ENCODE measurements around the gene NAXD.

Gene NAXD

DNA sequence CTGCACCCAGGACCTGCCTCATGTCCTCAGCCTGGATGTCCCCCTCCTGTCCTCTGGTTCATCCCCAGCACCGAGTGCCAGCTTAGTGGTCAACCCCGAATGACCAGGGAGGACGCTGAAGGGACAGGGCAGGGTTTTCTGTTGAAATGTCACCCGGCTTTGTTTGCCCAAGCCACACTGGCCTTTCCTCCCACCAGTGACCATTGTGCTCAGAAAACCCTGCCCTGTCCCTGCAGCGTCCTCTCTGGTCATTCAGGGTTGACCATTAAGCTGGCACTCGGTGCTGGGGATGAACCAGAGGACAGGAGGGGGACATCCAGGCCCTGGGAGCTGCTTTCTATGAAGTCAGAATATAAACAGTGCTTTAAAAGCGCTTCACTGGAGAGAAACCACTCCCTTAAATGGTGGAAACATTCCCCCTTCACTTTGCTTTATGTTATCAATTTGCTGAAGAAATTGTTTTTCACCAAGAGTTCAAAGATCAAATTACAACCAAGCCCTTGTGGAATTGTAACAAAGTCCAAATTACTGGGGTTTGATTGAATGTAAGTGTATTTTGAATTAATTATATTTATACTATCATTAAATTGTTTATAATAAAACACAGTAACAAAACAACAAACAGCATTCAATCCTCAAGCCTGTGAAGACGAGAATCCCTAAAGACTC is 69.2 kb downstream of the NAXD start:
- TF ChIP-seq EZH2phosphoT487 (IDR thresholded peaks at IDR 0.05; ENCODE audit: low read depth) = no peak
- TF ChIP-seq, protein P1, sequence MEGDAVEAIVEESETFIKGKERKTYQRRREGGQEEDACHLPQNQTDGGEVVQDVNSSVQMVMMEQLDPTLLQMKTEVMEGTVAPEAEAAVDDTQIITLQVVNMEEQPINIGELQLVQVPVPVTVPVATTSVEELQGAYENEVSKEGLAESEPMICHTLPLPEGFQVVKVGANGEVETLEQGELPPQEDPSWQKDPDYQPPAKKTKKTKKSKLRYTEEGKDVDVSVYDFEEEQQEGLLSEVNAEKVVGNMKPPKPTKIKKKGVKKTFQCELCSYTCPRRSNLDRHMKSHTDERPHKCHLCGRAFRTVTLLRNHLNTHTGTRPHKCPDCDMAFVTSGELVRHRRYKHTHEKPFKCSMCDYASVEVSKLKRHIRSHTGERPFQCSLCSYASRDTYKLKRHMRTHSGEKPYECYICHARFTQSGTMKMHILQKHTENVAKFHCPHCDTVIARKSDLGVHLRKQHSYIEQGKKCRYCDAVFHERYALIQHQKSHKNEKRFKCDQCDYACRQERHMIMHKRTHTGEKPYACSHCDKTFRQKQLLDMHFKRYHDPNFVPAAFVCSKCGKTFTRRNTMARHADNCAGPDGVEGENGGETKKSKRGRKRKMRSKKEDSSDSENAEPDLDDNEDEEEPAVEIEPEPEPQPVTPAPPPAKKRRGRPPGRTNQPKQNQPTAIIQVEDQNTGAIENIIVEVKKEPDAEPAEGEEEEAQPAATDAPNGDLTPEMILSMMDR (IDR thresholded peaks at IDR 0.05; ENCODE audit: low read depth, low read length) = no peak
- Histone ChIP-seq H3K27ac (ENCODE audit: low read length) (no peak overlapping the region), H3K4me3 (ENCODE audit: low read length) (no peak overlapping the region), H3K9me3 (ENCODE audit: insufficient read depth, low read length) (no peaks in the 10 kb centered on the region), H3K9ac (ENCODE audit: low read length) (no peak overlapping the region), H3K4me2 (ENCODE audit: low read length) (no peak overlapping the region), H3K79me2 (ENCODE audit: low read length) (no peaks in the 10 kb centered on the region; the same call in 1 of the 2 replicates), H4K20me1 (ENCODE audit: insufficient read depth, low read length) (0 out of 2 replicates have a peak, but pooled peaks cover 3% of the 10 kb centered on the region), H2AFZ (ENCODE audit: low read depth, low read length) (no peak overlapping the region), H3K4me1 (ENCODE audit: low read length) (no peaks in the 10 kb centered on the region), H3K36me3 (replicated peaks; ENCODE audit: low read depth, low read length) (peaks cover 32% of the 10 kb centered on the region), H3K27me3 (ENCODE audit: low read depth, low read length) (no peaks in the 10 kb centered on the region)

DNA sequence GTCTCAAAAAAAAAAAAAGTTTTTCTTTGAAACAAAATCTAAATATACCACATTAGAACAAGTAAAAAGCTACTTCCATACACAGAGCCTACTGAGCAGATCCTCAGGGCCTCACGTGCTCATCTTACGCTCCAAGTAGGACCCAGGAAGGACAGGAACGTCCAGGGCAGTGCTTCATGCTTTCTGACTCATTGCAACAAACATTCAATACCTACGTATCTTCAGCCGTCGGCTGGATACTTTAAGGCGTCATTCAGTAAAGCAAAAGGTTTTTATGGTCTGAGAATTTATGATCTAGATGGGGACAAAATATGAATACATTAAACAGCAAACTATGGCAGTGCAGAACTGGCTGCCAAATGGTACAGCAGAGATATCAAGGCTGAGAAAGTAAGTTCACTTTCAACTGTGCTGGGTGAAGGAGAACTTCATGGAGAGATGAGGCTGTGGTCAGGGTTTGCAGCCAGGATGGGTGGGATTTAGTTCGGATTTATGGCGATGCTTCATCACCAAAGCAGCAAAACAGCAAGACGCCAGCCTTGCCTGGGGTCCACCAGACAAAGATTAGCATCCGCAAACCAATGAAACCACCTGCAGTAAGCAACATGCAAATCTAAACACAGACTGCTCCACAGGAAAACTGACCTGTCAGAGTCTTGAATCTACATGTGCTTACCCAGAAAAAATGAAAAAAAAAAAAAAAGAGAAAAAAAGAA is 70.1 kb downstream of the NAXD start:
- H3K4me2 ChIP-seq (ENCODE audit: low read length) = no peak overlapping the region
- no peaks in the 10 kb centered on the region for H3K4me1 ChIP-seq (ENCODE audit: low read length)
- no peak overlapping the region for H3K9ac ChIP-seq (ENCODE audit: low read length)
- H3K9me3 ChIP-seq (ENCODE audit: insufficient read depth, low read length) = no peaks in the 10 kb centered on the region
- no peak for TF ChIP-seq EZH2phosphoT487 (IDR thresholded peaks at IDR 0.05; ENCODE audit: low read depth)
- TF ChIP-seq, protein P1 (IDR thresholded peaks at IDR 0.05; ENCODE audit: low read depth, low read length) = no peak
- peaks cover 32% of the 10 kb centered on the region for H3K36me3 ChIP-seq (replicated peaks; ENCODE audit: low read depth, low read length)
- no peak overlapping the region for H3K4me3 ChIP-seq (ENCODE audit: low read length)
- 0 out of 2 replicates have a peak, but pooled peaks cover 3% of the 10 kb centered on the region for H4K20me1 ChIP-seq (ENCODE audit: insufficient read depth, low read length)
- H3K27ac ChIP-seq (ENCODE audit: low read length) = no peak overlapping the region
- H3K79me2 ChIP-seq (ENCODE audit: low read length) = no peaks in the 10 kb centered on the region; the same call in 1 of the 2 replicates
- H3K27me3 ChIP-seq (ENCODE audit: low read depth, low read length) = no peaks in the 10 kb centered on the region
- no peak overlapping the region for H2AFZ ChIP-seq (ENCODE audit: low read depth, low read length)

DNA sequence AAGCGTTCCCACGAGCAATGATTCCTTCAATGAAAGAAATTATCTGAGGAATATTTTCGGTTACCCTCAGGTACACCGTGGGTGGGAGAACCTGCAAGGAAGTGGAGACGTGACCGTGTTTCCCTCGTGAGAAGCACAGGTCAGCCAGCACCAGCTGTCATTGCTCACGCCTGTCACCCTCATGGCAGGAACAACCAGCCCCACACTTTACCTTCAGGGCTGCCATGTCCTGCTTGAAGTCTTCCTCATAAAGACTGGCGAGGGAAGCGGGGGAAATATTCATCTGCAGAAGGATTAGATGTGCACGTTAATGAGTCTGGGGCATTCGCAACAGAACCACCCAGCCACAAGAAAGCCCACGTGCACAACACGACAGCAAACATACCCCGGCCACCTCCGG is 72.4 kb downstream of the NAXD start:
- H3K36me3 ChIP-seq (replicated peaks; ENCODE audit: low read depth, low read length) = peaks cover 26% of the 10 kb centered on the region
- H3K9me3 ChIP-seq (ENCODE audit: insufficient read depth, low read length) = no peaks in the 10 kb centered on the region
- no peaks in the 10 kb centered on the region; the same call in 1 of the 2 replicates for H3K79me2 ChIP-seq (ENCODE audit: low read length)
- TF ChIP-seq EZH2phosphoT487 (IDR thresholded peaks at IDR 0.05; ENCODE audit: low read depth) = no peak
- TF ChIP-seq, protein P1 (IDR thresholded peaks at IDR 0.05; ENCODE audit: low read depth, low read length) = no peak
- no peak overlapping the region for H3K27ac ChIP-seq (ENCODE audit: low read length)
- H3K4me1 ChIP-seq (ENCODE audit: low read length) = no peaks in the 10 kb centered on the region
- H3K4me2 ChIP-seq (ENCODE audit: low read length) = no peak overlapping the region
- H3K4me3 ChIP-seq (ENCODE audit: low read length) = no peak overlapping the region
- 0 out of 2 replicates have a peak, but pooled peaks cover 3% of the 10 kb centered on the region for H4K20me1 ChIP-seq (ENCODE audit: insufficient read depth, low read length)
- no peaks in the 10 kb centered on the region for H3K27me3 ChIP-seq (ENCODE audit: low read depth, low read length)
- no peak overlapping the region for H2AFZ ChIP-seq (ENCODE audit: low read depth, low read length)
- H3K9ac ChIP-seq (ENCODE audit: low read length) = no peak overlapping the region

DNA sequence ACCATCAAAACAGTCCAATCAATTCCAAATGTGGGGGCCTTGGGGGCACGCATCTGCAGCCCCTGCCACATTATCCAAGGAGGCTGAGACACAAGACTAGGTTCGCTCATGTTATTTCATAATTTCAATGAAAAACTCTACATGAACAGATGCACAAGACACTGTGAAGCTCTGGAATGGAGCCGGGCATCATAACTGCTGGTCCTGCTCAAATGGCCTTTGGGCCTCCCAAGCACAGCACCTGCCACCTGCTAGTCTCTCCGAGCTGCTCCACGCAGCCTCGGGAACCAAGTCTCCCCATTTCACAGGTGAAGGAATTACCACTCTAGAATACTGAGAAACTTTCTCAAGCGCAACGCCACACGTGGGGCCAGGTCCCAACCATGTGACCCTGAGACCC is 73.7 kb downstream of the NAXD start:
- TF ChIP-seq, protein P1 (IDR thresholded peaks at IDR 0.05; ENCODE audit: low read depth, low read length) = no peak
- no peak for TF ChIP-seq EZH2phosphoT487 (IDR thresholded peaks at IDR 0.05; ENCODE audit: low read depth)
- no peaks in the 10 kb centered on the region for H3K9me3 ChIP-seq (ENCODE audit: insufficient read depth, low read length)
- H3K36me3 ChIP-seq (replicated peaks; ENCODE audit: low read depth, low read length) = peaks cover 27% of the 10 kb centered on the region
- H2AFZ ChIP-seq (ENCODE audit: low read depth, low read length) = no peak overlapping the region
- no peak overlapping the region for H3K9ac ChIP-seq (ENCODE audit: low read length)
- H3K79me2 ChIP-seq (ENCODE audit: low read length) = no peaks in the 10 kb centered on the region; the same call in 1 of the 2 replicates
- no peak overlapping the region for H3K27ac ChIP-seq (ENCODE audit: low read length)
- H4K20me1 ChIP-seq (ENCODE audit: insufficient read depth, low read length) = 0 out of 2 replicates have a peak, but pooled peaks cover 3% of the 10 kb centered on the region
- H3K4me1 ChIP-seq (ENCODE audit: low read length) = no peaks in the 10 kb centered on the region
- no peak overlapping the region for H3K4me2 ChIP-seq (ENCODE audit: low read length)
- no peaks in the 10 kb centered on the region for H3K27me3 ChIP-seq (ENCODE audit: low read depth, low read length)
- H3K4me3 ChIP-seq (ENCODE audit: low read length) = no peak overlapping the region
